H9 (cell line): ENCODE data around the gene NINL. TPM values are rescaled to one million over a fixed set of nuclear protein-coding genes. Genes with fewer than 3 reads are reported as not detected.

Experiments used
- DNase-seq: peaks from one replicate; pipeline ENCODE4 v3.0.0-alpha.2; 2017
- H2AFZ ChIP-seq: one replicate; pipeline ENCODE4 v1.6.1; 2013; ENCODE audit warnings: mild to moderate bottlenecking, low read length, control low read depth, moderate library complexity
- H2AK5ac ChIP-seq: 2 replicates; pipeline ENCODE4 v1.6.1; 2013; ENCODE audit warnings: low read length, control low read depth, mixed read lengths; ENCODE audit not compliant: insufficient read length
- H2BK120ac ChIP-seq: one replicate; pipeline ENCODE4 v1.6.1; 2013; ENCODE audit warnings: low read depth, mild to moderate bottlenecking, low read length, control low read depth, inconsistent platforms; ENCODE audit not compliant: poor library complexity, severe bottlenecking
- H2BK12ac ChIP-seq: 2 replicates; pipeline ENCODE4 v1.6.1; 2013; ENCODE audit warnings: low read length, control low read depth, mixed read lengths, low read depth; ENCODE audit not compliant: insufficient read length
- H2BK15ac ChIP-seq: 2 replicates; pipeline ENCODE4 v1.6.1; 2013; ENCODE audit warnings: low read depth, low read length, control low read depth
- H2BK20ac ChIP-seq: one replicate; pipeline ENCODE4 v1.6.1; 2013; ENCODE audit warnings: low read depth, mild to moderate bottlenecking, low read length, control low read depth, inconsistent platforms; ENCODE audit not compliant: poor library complexity, severe bottlenecking
- H2BK5ac ChIP-seq: 2 replicates; pipeline ENCODE4 v1.6.1; 2013; ENCODE audit warnings: low read length, control low read depth, mixed read lengths; ENCODE audit not compliant: insufficient read length
- H3K14ac ChIP-seq: 2 replicates; pipeline ENCODE4 v1.6.1; 2013; ENCODE audit warnings: low read length, control low read depth; ENCODE audit not compliant: insufficient read depth
- H3K18ac ChIP-seq: 2 replicates; pipeline ENCODE4 v1.6.1; 2013; ENCODE audit warnings: low read depth, mild to moderate bottlenecking, mixed read lengths, low read length, control low read depth; ENCODE audit not compliant: insufficient read length
- H3K23ac ChIP-seq: 2 replicates; pipeline ENCODE4 v1.6.1; 2013; ENCODE audit warnings: low read length, control low read depth, mixed read lengths, low read depth; ENCODE audit not compliant: insufficient read length
- H3K23me2 ChIP-seq: 2 replicates; pipeline ENCODE4 v1.6.1; 2013; ENCODE audit warnings: low read depth, mild to moderate bottlenecking, mixed read lengths, low read length, control low read depth; ENCODE audit not compliant: insufficient read length, poor library complexity, severe bottlenecking
- H3K27ac ChIP-seq: 2 replicates; pipeline ENCODE4 v1.5.1; 2013; ENCODE audit warnings: low read length, control low read depth, mixed read lengths, low read depth; ENCODE audit not compliant: insufficient read length
- H3K27me3 ChIP-seq: 2 replicates; pipeline ENCODE4 v1.6.1; 2013; ENCODE audit warnings: low read length, control low read depth, inconsistent platforms; ENCODE audit not compliant: insufficient read depth
- H3K4ac ChIP-seq: 2 replicates; pipeline ENCODE4 v1.6.1; 2013; ENCODE audit warnings: low read depth, mild to moderate bottlenecking, control low read depth, inconsistent platforms, low read length, moderate library complexity
- H3K4me1 ChIP-seq: 2 replicates; pipeline ENCODE4 v1.6.1; 2013; ENCODE audit warnings: low read length, control low read depth, inconsistent platforms; ENCODE audit not compliant: insufficient read depth
- H3K4me2 ChIP-seq: 2 replicates; pipeline ENCODE4 v1.6.1; 2013; ENCODE audit warnings: low read length, control low read depth, mixed read lengths; ENCODE audit not compliant: insufficient read length, insufficient read depth
- H3K56ac ChIP-seq: 2 replicates; pipeline ENCODE4 v1.6.1; 2013; ENCODE audit warnings: low read depth, mild to moderate bottlenecking, mixed read lengths, low read length, control low read depth; ENCODE audit not compliant: insufficient read length
- H3K79me1 ChIP-seq: 2 replicates; pipeline ENCODE4 v1.6.1; 2013; ENCODE audit warnings: low read depth, mild to moderate bottlenecking, moderate library complexity, low read length, control low read depth, inconsistent platforms; ENCODE audit not compliant: insufficient read depth, poor library complexity, severe bottlenecking
- H3K79me2 ChIP-seq: 2 replicates; pipeline ENCODE4 v1.6.1; 2013; ENCODE audit warnings: low read length, control low read depth, inconsistent platforms; ENCODE audit not compliant: insufficient read depth
- H3K9ac ChIP-seq: 2 replicates; pipeline ENCODE4 v1.6.1; 2013; ENCODE audit warnings: low read length, control low read depth, mixed read lengths; ENCODE audit not compliant: insufficient read length; ENCODE audit errors: extremely low read depth
- H3K9me3 ChIP-seq: one replicate; pipeline ENCODE4 v1.6.1; 2013; ENCODE audit warnings: low read depth, low read length, inconsistent platforms; ENCODE audit not compliant: control insufficient read depth
- H3T11ph ChIP-seq: one replicate; pipeline ENCODE4 v1.6.1; 2013; ENCODE audit warnings: mild to moderate bottlenecking, low read length, control low read depth, inconsistent platforms
- H4K20me1 ChIP-seq: one replicate; pipeline ENCODE4 v1.6.1; 2013; ENCODE audit not compliant: control insufficient read depth, insufficient read length, insufficient read depth
- H4K5ac ChIP-seq: 2 replicates; pipeline ENCODE4 v1.6.1; 2013; ENCODE audit warnings: low read depth, mild to moderate bottlenecking, mixed read lengths, low read length, control low read depth; ENCODE audit not compliant: insufficient read length
- H4K8ac ChIP-seq: replicated peaks from 2 replicates; pipeline ENCODE4 v1.6.1; 2013; ENCODE audit warnings: low read length, control low read depth, mixed read lengths, low read depth; ENCODE audit not compliant: insufficient read length
- H4K91ac ChIP-seq: 2 replicates; pipeline ENCODE4 v1.6.1; 2013; ENCODE audit warnings: low read depth, mild to moderate bottlenecking, moderate library complexity, mixed read lengths, low read length, control low read depth; ENCODE audit not compliant: insufficient read length
- H3K27ac Mint-ChIP-seq, 3 experiments: 2 replicates in 2 of 3; 3 replicates in 1 of 3; pipeline ENCODE4 v1.8.0; 2020 to 2021; ENCODE audit warnings: mixed read lengths in 3 of 3, mild to moderate bottlenecking in 1 of 3, moderate library complexity in 1 of 3
- H3K27me3 Mint-ChIP-seq: 2 replicates; pipeline ENCODE4 v1.8.0; 2021; ENCODE audit warnings: low read depth, mild to moderate bottlenecking, moderate library complexity, mixed read lengths
- H3K36me3 Mint-ChIP-seq, 3 experiments: 2 replicates in 2 of 3; 3 replicates in 1 of 3; pipeline ENCODE4 v1.8.0; 2020 to 2021; ENCODE audit warnings: low read depth in 3 of 3, mixed read lengths in 3 of 3; ENCODE audit not compliant: insufficient read depth in 1 of 3
- H3K4me1 Mint-ChIP-seq, 2 experiments: 2 replicates each; pipeline ENCODE4 v1.8.0; 2020; ENCODE audit warnings: mixed read lengths in 2 of 2
- H3K4me3 Mint-ChIP-seq, 2 experiments: 2 replicates in 1 of 2; 3 replicates in 1 of 2; pipeline ENCODE4 v1.8.0; 2020 to 2021; ENCODE audit warnings: mild to moderate bottlenecking in 2 of 2, mixed read lengths in 2 of 2, moderate library complexity in 1 of 2
- H3K9me3 Mint-ChIP-seq, 2 experiments: 2 replicates in 1 of 2; 3 replicates in 1 of 2; pipeline ENCODE4 v1.8.0; 2020; ENCODE audit warnings: mild to moderate bottlenecking in 2 of 2, mixed read lengths in 2 of 2, moderate library complexity in 1 of 2
- WGBS: extraction: QIAGEN DNeasy Blood & Tissue Kit; methylation state at CpG from one replicate; pipeline ENCODE4 v1.1.7; 2013; ENCODE audit warnings: missing lambda C conversion rate, low lambda C conversion rate, mixed read lengths; ENCODE audit not compliant: insufficient read length; ENCODE audit errors: extremely low coverage; 5-methylcytosine and 5-hydroxymethylcytosine counted together
- total RNA-seq: library from RNA; stranded (reverse); gene quantifications from 2 replicates; pipeline ENCODE4 v1.2.1, GENCODE V29; 2021
- TF ChIP-seq, protein P1 (sequence below): fragments of 200-600 bp; sonication (generic); conservative IDR thresholded peaks from 3 replicates; pipeline ENCODE4 v1.8.0; 2021; ENCODE audit warnings: antibody characterized with exemption, mild to moderate bottlenecking

Gene NINL
- total RNA-seq, 1 experiment from 2014 or later = 34.3 TPM

DNA sequence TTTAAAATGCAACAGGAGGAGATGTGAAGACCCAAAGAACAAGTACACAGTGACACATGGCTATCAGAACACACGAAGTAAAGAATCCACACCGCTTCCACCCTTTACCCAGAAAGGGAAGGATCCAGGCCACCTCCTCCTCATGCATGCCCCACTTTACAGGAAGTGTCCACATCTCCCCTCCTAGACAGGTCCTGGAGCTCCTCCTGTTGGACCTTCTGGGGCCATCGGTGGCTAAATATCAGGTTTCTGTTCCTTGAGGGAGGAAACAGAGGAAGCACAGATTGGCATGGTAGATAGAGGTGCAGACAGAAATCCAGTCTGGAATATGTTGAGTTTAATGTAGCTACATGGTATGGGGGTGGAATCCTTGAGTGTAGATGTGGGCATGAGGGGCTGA is 10.9 kb downstream of the NINL start:
- Histone ChIP-seq H3K4me1 (no peaks in the 10 kb centered on the region; the same call in 1 of the 2 replicates), H2AFZ (no peak overlapping the region), H3K56ac (no peak overlapping the region), H3K23ac (no peak overlapping the region), H4K91ac (no peak overlapping the region), H4K5ac (no peak overlapping the region), H2BK12ac (no peak overlapping the region), H2BK5ac (no peak overlapping the region), H3K27ac (no peak overlapping the region), H3K4me2 (no peak overlapping the region), H4K8ac (no peak overlapping the region), H4K20me1 (peaks cover 2% of the 10 kb centered on the region), H2AK5ac (no peak overlapping the region), H2BK20ac (no peak overlapping the region), H3K23me2 (peaks cover 2% of the 10 kb centered on the region), H3K18ac (no peak overlapping the region), H3K4ac (no peak overlapping the region), H3K9ac (no peak overlapping the region), H2BK120ac (no peak overlapping the region), H3K9me3 (no peaks in the 10 kb centered on the region), H3K79me2 (peaks cover 28% of the 10 kb centered on the region; the same call in 1 of the 2 replicates), H2BK15ac (no peak overlapping the region), H3K27me3 (no peaks in the 10 kb centered on the region), H3T11ph (no peak overlapping the region), H3K14ac (no peak overlapping the region), H3K79me1 (peaks cover 7% of the 10 kb centered on the region)
- peaks cover 32 to 33% (median 33%) of the 10 kb centered on the region in 3 experiments for H3K36me3 Mint-ChIP-seq
- peak overlapping the region in 2 of 3 experiments; percentile 5 to 16; a peak in 3 of 7 replicates for H3K27ac Mint-ChIP-seq
- no peak for DNase-seq
- no peaks in the 10 kb centered on the region for H3K27me3 Mint-ChIP-seq
- no peaks in the 10 kb centered on the region for H3K9me3 Mint-ChIP-seq
- no peak overlapping the region for H3K4me3 Mint-ChIP-seq
- H3K4me1 Mint-ChIP-seq = peaks cover 22 to 30% of the 10 kb centered on the region in 2 experiments
- WGBS = no CpG with 5 or more reads among the region's 3 CpGs
- TF ChIP-seq, protein P1, sequence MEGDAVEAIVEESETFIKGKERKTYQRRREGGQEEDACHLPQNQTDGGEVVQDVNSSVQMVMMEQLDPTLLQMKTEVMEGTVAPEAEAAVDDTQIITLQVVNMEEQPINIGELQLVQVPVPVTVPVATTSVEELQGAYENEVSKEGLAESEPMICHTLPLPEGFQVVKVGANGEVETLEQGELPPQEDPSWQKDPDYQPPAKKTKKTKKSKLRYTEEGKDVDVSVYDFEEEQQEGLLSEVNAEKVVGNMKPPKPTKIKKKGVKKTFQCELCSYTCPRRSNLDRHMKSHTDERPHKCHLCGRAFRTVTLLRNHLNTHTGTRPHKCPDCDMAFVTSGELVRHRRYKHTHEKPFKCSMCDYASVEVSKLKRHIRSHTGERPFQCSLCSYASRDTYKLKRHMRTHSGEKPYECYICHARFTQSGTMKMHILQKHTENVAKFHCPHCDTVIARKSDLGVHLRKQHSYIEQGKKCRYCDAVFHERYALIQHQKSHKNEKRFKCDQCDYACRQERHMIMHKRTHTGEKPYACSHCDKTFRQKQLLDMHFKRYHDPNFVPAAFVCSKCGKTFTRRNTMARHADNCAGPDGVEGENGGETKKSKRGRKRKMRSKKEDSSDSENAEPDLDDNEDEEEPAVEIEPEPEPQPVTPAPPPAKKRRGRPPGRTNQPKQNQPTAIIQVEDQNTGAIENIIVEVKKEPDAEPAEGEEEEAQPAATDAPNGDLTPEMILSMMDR = no peak; the same call in 2 of the 3 replicates
